HTERT RPE-1 (cell line): ENCODE data around the gene RTCA.
"Not testable (repeated sequence)": the region's sequence is repeated elsewhere in the genome, so short reads cannot be mapped to it uniquely, and the experiment has no call there.

Source experiments
- in situ Hi-C: fragments of 300-500 bp; cut with MboI; formaldehyde crosslinking; loops from 4 replicates; pipeline ENCODE4 v1.14.3; 2020; ENCODE audit warnings: low sequenced_read_pairs

The RTCA gene

GRCh38 chr1:100306735-100307313 is 40.8 kb downstream of the RTCA start:
- in situ Hi-C loops, result no loop called here

DNA sequence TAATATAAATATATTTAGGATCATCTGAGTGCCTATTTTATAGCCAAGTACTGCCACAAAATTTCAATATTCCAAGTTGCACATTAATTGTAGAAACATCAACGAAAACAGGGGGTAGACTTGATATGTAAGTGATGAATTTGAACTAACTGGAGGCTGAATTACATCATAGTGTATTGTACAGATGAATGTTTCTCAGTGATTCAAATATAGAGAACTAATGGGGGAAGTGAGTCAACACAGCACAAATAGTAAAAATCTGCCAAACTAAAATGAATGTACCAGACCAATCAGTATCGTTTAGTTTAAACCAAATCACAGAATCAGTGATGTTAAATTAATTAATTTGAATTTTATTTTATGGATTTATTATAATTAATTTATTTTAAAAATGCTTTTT is 42.8 kb downstream of the RTCA start:
- in situ Hi-C loops, result no loop called here

GRCh38 chr1:100309863-100310262 is 43.8 kb downstream of the RTCA start:
- in situ Hi-C loops, result no loop called here

GRCh38 chr1:100313382-100313781 is 47.4 kb downstream of the RTCA start:
- in situ Hi-C loops, result no loop called here

DNA sequence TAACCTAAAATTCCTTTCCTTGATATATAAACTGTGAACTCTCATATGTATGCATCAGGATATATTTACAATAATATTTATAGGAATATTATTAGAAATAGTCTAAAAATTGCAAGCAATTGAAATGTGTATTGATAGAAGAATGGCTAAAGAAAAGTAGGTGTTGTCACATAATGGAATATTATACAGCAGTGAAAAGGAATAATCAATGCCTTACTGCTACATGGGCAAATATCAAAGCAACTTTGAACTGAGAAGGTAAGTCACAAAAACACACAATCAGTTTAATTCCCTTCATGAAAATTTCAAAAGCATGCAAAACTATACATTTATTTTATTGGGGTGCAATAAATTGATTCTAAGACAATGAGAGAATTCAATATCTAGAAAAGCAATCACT is 50.6 kb downstream of the RTCA start:
- in situ Hi-C loops, result no loop called here

- in situ Hi-C loops, result no loop called here
These were observed 54.5 kb downstream of the RTCA start for GRCh38 chr1:100320311-100321099.

GRCh38 chr1:100321100-100321493 is 55.1 kb downstream of the RTCA start:
- in situ Hi-C loops, result no loop called here

DNA sequence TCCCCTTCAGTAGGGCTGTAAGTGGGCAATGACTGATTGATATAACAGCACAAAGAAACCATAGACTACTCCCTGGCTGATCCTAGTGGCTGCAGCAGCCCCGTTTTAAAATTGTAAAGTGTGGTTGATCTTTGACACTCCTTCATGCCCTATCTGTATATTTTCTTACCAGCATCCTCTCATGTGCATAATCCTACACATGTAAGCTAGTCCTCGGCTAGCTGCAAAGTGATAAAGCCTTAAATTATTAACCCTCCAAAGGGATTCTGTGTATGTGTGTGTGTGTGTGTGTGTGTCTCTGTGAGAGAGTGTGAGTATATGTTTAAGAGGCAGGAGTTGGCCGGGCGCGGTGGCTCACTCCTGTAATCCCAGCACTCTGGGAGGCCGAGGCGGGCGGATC is 55.5 kb downstream of the RTCA start:
- in situ Hi-C loops, result no loop called here

DNA sequence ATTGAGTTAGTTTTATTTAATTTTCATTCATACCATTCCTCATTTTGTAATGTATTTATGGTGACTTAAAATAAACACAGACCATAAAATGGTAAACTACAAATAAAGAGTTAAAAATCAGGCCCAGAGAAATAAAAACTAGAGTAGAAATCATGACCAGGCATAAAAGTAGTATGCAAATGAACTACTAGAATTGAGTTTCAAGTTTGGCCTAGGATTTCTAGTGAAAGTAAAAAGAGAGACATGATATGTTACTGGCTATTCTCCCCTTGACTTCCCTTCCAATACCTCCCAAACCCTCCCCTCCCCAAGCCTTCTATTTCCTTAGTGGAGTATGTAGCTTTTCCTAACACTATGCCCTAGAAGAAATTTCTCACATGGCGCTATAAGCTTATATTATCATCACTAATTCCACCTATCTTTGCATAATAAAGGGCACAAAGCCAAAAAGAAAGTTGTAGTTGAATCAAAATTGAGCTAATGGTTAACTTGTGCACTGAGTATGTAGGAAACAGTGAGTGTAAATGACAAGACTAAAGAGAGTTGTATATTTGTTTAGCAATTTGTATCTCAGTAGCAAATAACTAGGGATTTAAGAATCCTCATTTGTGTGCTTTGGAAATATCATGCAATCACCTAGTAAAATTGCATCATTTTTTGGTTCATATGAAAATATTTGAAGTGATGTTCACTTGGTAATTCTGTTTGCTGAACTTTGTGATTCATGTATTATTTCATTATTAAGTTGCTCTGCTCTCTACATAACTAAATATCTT is 56.6 kb downstream of the RTCA start:
- in situ Hi-C loops, result no loop called here

- in situ Hi-C loops, result no loop called here
These were observed 57.5 kb downstream of the RTCA start for GRCh38 chr1:100323419-100324106.

DNA sequence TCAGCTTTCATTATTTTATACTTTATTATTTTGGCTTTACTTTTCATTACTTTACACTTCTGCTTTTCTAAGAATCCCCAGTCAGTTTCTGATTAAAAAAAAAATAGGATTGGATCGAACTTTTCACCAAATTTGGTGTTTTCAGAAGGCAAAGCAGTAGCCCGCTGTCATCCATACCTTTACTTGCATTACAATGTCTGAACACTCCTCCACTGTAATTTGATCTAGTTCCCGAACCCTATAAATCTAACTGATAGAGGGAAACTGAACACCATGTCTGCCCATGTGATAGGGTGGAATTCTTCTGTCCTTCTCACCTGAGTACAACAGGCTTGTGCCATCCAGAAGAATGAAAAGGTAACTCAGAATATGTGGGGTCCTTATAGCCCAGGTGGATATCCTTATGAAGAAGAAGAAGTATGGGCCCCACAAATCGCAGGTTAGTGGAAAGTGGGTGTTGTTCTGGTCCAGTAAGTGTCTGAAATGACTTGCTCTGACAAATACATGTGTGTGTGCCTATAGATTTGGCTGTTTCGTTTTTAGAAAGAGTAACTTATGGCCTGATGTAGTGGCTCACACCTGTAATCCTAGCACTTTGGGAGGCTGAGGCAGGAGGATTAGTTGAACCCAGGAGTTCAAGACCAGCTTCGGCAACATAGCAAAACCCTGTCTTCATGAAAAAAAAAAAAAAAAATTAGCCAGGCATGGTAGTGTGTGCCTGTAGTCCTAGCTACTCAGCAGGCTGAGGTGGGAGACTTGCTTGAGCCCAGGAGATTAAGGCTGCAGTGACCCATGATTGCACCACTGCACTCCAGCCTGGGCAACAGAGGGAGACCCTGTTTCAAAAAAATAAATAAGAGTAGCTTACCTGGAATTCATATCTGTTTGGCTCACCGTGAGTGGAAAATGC is 59.7 kb downstream of the RTCA start:
- in situ Hi-C loops, result no loop called here

- in situ Hi-C loops, result not testable (repeated sequence)
These were observed 60.3 kb downstream of the RTCA start for GRCh38 chr1:100326325-100326670.

DNA sequence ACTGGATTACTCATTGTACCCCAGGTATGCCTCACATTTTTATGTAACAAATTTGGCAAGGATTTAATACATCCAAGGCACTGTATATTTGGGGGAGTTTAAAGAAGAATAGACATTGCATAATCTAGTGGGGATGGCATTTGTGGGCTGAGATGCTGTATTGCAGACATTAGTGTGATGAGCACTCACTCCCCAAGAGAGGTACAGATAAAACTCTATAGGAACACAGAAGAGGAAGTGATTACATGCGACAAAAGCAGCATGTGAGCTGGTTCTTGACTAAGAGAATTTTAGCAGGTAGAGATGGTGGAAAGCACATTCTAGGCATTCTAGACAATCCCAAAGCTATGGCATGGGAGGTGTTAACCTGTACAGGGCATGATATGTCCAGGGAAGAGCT is 62.1 kb downstream of the RTCA start:
- in situ Hi-C loops, result no loop called here

- in situ Hi-C loops, result not testable (repeated sequence)
These were observed 65.1 kb downstream of the RTCA start for GRCh38 chr1:100331146-100331545.

- in situ Hi-C loops, result no loop called here
These were observed 66.3 kb downstream of the RTCA start for GRCh38 chr1:100332331-100332730.

DNA sequence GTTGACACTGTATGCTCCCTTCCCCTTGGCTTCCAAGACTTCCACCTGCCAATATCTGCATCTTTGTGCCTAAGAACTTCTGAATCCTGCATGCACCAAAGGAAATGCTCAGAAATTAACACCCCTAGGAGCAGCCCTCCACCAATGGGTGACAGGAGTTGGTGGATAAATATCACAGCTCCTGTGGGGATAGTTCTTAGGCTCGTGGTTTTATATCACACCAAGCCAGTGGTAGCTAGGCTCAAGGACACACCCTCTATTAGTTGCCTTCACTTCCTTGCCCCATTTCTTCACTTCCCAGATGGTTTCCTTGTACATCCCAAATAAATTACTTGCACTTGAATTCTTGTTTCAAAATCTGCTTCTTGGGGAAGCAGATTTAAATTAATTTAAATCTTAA is 69.4 kb downstream of the RTCA start:
- in situ Hi-C loops, result no loop called here

DNA sequence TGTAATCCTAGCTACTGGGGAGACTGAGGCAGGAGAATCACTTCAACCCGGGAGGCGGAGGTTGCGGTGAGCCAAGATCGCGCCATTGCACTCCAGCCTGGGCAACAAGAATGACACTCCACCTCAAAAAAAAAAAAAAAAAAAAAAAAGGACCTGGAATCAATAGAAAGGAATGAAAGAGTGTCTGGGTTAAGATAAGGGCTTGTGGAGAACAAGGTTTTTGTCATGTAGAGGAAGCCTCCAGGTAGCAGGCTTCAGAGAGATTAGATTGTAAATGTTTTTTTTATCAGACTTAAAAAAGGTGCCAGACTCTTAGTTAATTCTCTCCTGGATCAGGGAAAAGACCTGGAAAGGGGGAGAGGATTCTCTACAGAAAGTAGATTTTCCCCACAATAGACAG is 71.9 kb downstream of the RTCA start:
- in situ Hi-C loops, result not testable (repeated sequence)

DNA sequence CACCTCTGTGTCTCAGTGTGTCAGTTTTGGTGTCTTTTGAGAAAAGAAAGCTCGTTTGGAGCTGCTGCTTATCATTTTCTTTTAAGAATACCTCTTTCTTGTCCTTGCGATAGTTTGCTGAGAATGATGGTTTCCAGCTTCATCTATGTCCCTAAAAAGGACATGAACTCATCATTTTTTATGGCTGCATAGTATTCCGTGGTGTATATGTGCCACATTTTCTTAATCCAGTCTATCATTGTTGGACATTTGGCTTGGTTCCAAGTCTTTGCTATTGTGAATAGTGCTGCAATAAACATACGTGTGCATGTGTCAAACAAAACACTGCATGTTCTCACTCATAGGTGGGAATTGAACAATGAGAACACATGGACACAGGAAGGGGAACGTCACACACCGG is 73.7 kb downstream of the RTCA start:
- in situ Hi-C loops, result not testable (repeated sequence)

DNA sequence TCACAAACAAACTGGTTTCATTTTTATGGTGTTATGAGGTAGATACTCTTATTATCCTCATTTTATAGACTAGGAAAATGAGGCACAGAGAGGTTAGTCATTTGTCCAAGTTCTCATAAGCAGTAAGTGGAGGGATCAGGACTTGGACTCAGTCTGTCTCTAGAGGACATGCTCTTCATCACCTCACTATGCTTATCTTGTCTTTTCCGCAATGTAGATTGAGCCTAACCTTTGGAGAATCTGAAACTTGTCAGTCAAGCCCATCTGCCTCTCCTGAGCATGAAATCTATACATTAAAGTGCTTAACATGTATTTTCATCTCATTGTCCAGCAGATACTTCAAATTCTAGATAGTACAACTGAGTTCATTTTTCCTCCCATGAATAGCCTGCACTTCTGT is 74.5 kb downstream of the RTCA start:
- in situ Hi-C loops, result no loop called here

- in situ Hi-C loops, result no loop called here
These were observed 76.3 kb downstream of the RTCA start for GRCh38 chr1:100342348-100342747.
